Lung (tissue), 12 donors: ENCODE data around the gene TBXA2R. TPM values are rescaled to one million over a fixed set of nuclear protein-coding genes. Genes with fewer than 3 reads are reported as not detected.

Experiments
- ATAC-seq: fragments of 200-7000 bp; cut with Tn5 transposase; one replicate; pipeline ENCODE4 v1.9.1; 2020; ENCODE audit warnings: moderate number of reproducible peaks; ENCODE audit not compliant: insufficient read depth, low FRiP score
- DNase-seq, 3 donors: peaks; one replicate each; pipeline ENCODE4 v3.0.0-alpha.2; 2013 to 2017
- H3K27ac ChIP-seq, 2 donors: one replicate each; pipeline ENCODE4 v1.5.1; 2013; ENCODE audit warnings: mild to moderate bottlenecking in 2 of 2, moderate library complexity in 2 of 2, control low read depth in 1 of 2, inconsistent platforms in 1 of 2, low read depth in 1 of 2, low read length in 1 of 2
- H3K27me3 ChIP-seq, 3 donors: one replicate each; pipeline ENCODE4 v1.5.1; 2013; ENCODE audit warnings: low read length in 2 of 3; ENCODE audit not compliant: control insufficient read depth in 3 of 3, insufficient read depth in 3 of 3
- H3K36me3 ChIP-seq, 4 donors: one replicate each; pipeline ENCODE4 v1.5.1; 2013; ENCODE audit warnings: low read length in 4 of 4, mild to moderate bottlenecking in 1 of 4, moderate library complexity in 1 of 4; ENCODE audit not compliant: control insufficient read depth in 4 of 4, insufficient read depth in 4 of 4
- H3K4me1 ChIP-seq, 5 donors: one replicate each; pipeline ENCODE4 v1.5.1; 2013; ENCODE audit warnings: low read length in 5 of 5, mild to moderate bottlenecking in 2 of 5, moderate library complexity in 1 of 5; ENCODE audit not compliant: control insufficient read depth in 5 of 5, insufficient read depth in 5 of 5
- H3K4me3 ChIP-seq: one replicate; pipeline ENCODE4 v1.5.1; 2013; ENCODE audit warnings: mild to moderate bottlenecking, control low read depth, moderate library complexity
- H3K9ac ChIP-seq, 2 donors: one replicate each; pipeline ENCODE4 v1.5.1; 2013; ENCODE audit warnings: low read length in 2 of 2, control low read depth in 1 of 2; ENCODE audit not compliant: insufficient read depth in 1 of 2
- H3K9me3 ChIP-seq, 4 donors: one replicate each; pipeline ENCODE4 v1.5.1; 2013; ENCODE audit warnings: low read length in 3 of 4, mild to moderate bottlenecking in 1 of 4, moderate library complexity in 1 of 4; ENCODE audit not compliant: control insufficient read depth in 4 of 4, insufficient read depth in 3 of 4
- CTCF ChIP-seq: IDR thresholded peaks from 2 replicates; pipeline ENCODE4 v1.5.1; 2012; ENCODE audit warnings: mild to moderate bottlenecking; ENCODE audit errors: control extremely low read depth, extremely low read depth
- WGBS, 2 donors: extraction: QIAGEN DNeasy Blood & Tissue Kit; methylation state at CpG; one replicate each; pipeline ENCODE4 v1.1.7; 2013; 5-methylcytosine and 5-hydroxymethylcytosine counted together
- polyA plus RNA-seq, 2 donors: library from polyadenylated mRNA; stranded (reverse); fragments of 200-250 nt; gene quantifications; one replicate each; pipeline ENCODE4 v1.2.1, GENCODE V29; 2013
- total RNA-seq, 2 donors: library from RNA; depleted of rRNA in 1 of 2; stranded (reverse); fragments of >200 nt in 1 of 2; gene quantifications; one replicate each; pipeline ENCODE4 v1.2.1, GENCODE V29; 2014 to 2021
- donor health status: control.
- donor health status: control.
- donor health status: Bipolar disorder and iron deficiency.
- donor health status: healthy.
- donor health status: DM: yes; HTN: yes; CAD: no.

TBXA2R gene
- total and polyA plus RNA-seq, 4 donors, result 2.5 to 7.6 (median 3.5) TPM

- peaks cover 0 to 5% (median 0%) of the 10 kb centered on the region in 4 donors for H3K36me3 ChIP-seq
- H3K9ac ChIP-seq, result no peak overlapping the region
- no peaks in the 10 kb centered on the region for H3K9me3 ChIP-seq
- TF ChIP-seq CTCF, result no peak
- H3K4me3 ChIP-seq, result no peak overlapping the region
- H3K4me1 ChIP-seq, result no peaks in the 10 kb centered on the region
- H3K27ac ChIP-seq, result no peak overlapping the region
- 89 to 91% methylated on average over 9 of the region's 9 CpGs for WGBS, 2 donors
- DNase-seq, result peak in 1 of 3 donors; percentile 10
- H3K27me3 ChIP-seq, result peaks cover 0 to 5% (median 2%) of the 10 kb centered on the region in 3 donors
- ATAC-seq, result no peak
Observed at GRCh38 chr19:3591876-3592613, 14.6 kb downstream of the TBXA2R start.

- WGBS, 2 donors, result 93 to 97% methylated on average over 8 of the region's 8 CpGs
- H3K4me3 ChIP-seq, result no peak overlapping the region
- H3K9ac ChIP-seq, result no peak overlapping the region
- ATAC-seq (no peak), DNase-seq (no peak)
- no peak overlapping the region for H3K27ac ChIP-seq
- H3K4me1 ChIP-seq, result no peaks in the 10 kb centered on the region
- H3K9me3 ChIP-seq, result no peaks in the 10 kb centered on the region
- no peak for TF ChIP-seq CTCF
- peaks cover 0 to 5% (median 0%) of the 10 kb centered on the region in 4 donors for H3K36me3 ChIP-seq
- H3K27me3 ChIP-seq, result peaks cover 0 to 8% (median 2%) of the 10 kb centered on the region in 3 donors
Observed at GRCh38 chr19:3590991-3591659, 15.6 kb downstream of the TBXA2R start.

- Histone ChIP-seq H3K4me1 (no peaks in the 10 kb centered on the region), H3K9ac (no peak overlapping the region), H3K27ac (no peak overlapping the region), H3K27me3 (peaks cover 0 to 14% (median 2%) of the 10 kb centered on the region in 3 donors), H3K4me3 (no peak overlapping the region), H3K9me3 (no peaks in the 10 kb centered on the region), H3K36me3 (no peaks in the 10 kb centered on the region)
- DNase-seq (no peak), ATAC-seq (no peak)
- WGBS, 2 donors, result 96 to 98% methylated on average over 22 of the region's 22 CpGs
- TF ChIP-seq CTCF, result no peak
Observed at GRCh38 chr19:3589949-3590348, 16.7 kb downstream of the TBXA2R start.
